Kidney epithelial cell (primary cell): ENCODE results near the gene AOAH. TPM values are rescaled to one million over a fixed set of nuclear protein-coding genes. Genes with fewer than 3 reads are reported as not detected.
"Not testable (repeated sequence)": the region's sequence is repeated elsewhere in the genome, so short reads cannot be mapped to it uniquely, and the experiment has no call there.

Experiments
- DNase-seq: peaks from one replicate; pipeline ENCODE4 v3.0.0-alpha.2; 2010; ENCODE audit warnings: low read depth
- H3K27me3 ChIP-seq: 2 replicates; pipeline ENCODE4 v1.6.0; 2011; ENCODE audit warnings: low read length; ENCODE audit not compliant: control insufficient read depth, insufficient read depth
- H3K36me3 ChIP-seq: 2 replicates; pipeline ENCODE4 v1.5.1; 2011; ENCODE audit warnings: low read length; ENCODE audit not compliant: control insufficient read depth, insufficient read depth
- H3K4me3 ChIP-seq: 2 replicates; pipeline ENCODE4 v1.5.1; 2011; ENCODE audit warnings: low read depth, mild to moderate bottlenecking, control low read depth, low read length
- total RNA-seq: library from RNA; depleted of rRNA; stranded (reverse); fragments of >200 nt; gene quantifications from 2 replicates; pipeline ENCODE4 v1.2.3, GENCODE V29; 2015
- TF ChIP-seq, protein P1 (sequence below): IDR thresholded peaks from 2 replicates; pipeline ENCODE4 v1.5.1; 2011; ENCODE audit warnings: mild to moderate bottlenecking, moderate library complexity, low read length, control low read depth, inconsistent platforms; ENCODE audit not compliant: insufficient read depth, poor library complexity, severe bottlenecking

The AOAH gene
- total RNA-seq, 1 donor from 2014 or later, result 4.4 TPM

DNA sequence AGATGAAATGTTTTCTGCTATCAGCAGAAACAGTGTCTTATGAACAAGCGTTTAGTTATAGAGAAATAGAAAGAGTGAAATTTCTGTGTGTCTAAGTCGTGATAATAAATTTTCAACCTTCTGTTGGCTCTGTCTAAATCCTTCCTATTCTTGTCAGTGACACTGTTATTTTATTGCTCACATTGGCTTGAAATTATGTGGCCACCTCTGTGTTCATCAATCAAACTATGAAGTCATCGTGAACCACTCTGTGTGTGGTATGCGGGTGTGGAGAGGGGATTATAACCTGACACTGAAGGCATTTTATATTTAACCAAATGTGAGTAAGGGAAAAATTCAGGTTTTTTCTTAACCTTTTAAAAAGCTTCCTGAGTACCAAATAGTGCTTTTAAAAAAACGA, 12.3 kb downstream of the AOAH start:
- Histone ChIP-seq H3K4me3 (no peak overlapping the region), H3K27me3 (no peaks in the 10 kb centered on the region), H3K36me3 (no peaks in the 10 kb centered on the region)
- TF ChIP-seq, protein P1, sequence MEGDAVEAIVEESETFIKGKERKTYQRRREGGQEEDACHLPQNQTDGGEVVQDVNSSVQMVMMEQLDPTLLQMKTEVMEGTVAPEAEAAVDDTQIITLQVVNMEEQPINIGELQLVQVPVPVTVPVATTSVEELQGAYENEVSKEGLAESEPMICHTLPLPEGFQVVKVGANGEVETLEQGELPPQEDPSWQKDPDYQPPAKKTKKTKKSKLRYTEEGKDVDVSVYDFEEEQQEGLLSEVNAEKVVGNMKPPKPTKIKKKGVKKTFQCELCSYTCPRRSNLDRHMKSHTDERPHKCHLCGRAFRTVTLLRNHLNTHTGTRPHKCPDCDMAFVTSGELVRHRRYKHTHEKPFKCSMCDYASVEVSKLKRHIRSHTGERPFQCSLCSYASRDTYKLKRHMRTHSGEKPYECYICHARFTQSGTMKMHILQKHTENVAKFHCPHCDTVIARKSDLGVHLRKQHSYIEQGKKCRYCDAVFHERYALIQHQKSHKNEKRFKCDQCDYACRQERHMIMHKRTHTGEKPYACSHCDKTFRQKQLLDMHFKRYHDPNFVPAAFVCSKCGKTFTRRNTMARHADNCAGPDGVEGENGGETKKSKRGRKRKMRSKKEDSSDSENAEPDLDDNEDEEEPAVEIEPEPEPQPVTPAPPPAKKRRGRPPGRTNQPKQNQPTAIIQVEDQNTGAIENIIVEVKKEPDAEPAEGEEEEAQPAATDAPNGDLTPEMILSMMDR, result no peak
- no peak for DNase-seq

DNA sequence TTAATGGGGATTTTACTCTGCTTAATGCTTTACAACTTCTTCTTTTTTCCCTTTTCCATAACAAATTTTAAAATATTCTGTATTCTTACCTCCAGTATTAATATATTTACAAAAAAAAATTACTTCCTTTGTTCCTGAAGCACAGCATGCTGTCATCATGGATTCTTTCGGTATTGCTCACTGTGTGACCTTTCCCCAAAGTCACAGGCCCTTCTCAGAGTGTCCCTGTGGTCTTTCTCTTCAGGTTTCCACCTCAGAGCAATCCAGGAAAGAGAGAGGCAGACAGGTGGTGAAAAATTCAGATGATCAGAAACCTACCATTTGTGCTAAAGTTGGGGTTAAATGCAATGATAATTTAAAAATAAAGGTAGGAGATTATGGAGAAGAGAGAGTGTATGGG, 13.0 kb downstream of the AOAH start:
- no peak for DNase-seq
- Histone ChIP-seq H3K36me3 (no peaks in the 10 kb centered on the region), H3K4me3 (no peak overlapping the region), H3K27me3 (no peaks in the 10 kb centered on the region)
- TF ChIP-seq, protein P1, result no peak

DNA sequence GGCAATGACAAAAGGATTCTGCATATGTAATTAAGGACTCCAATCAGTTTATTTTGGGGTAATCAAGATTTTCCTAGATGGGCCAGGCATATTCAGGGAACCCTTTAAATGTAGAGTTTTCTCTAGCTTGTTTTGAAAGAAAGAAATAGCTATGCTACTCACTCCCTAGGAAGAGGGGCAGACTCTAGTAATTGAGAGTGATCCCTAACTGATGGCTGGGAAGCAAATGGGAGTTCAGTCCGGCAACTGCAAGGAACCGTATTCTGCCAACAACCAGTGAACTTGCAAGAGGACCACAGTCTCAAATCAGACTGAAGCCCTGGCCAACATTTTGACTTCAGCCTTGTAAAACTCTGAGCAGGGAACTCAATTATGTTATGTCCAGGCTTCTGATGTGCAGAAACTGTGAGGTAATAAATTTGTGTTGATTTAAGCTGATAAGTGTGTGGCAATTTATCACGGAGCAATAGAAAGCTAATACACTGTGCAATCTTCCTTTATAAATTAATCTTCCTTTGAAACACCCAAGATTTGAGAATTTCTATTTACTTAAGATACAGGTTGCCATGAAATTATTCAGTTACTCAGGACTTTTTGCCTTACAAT, 14.0 kb downstream of the AOAH start:
- TF ChIP-seq, protein P1, result no peak
- Histone ChIP-seq H3K27me3 (no peaks in the 10 kb centered on the region), H3K4me3 (no peak overlapping the region), H3K36me3 (no peaks in the 10 kb centered on the region)
- DNase-seq, result no peak

DNA sequence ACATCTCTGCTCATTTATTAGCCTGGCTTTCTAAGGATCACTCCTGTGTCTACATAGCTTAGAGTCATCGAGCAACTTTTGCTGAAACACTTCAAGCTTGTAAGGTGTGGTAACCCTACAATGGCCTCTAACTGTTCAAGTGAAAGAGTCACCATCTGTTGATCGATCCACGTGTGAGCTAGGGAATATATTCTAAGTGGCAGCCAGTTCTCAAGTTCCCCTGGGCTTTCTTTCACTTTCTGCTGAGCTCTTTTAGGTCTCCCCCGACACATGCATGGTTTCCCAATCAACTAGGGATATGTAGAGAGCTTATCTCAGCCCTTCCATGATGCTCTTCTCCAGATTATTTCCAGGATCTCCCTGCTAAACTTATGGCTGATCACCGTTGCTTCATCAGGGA, 15.5 kb downstream of the AOAH start:
- DNase-seq, result no peak
- H3K27me3 ChIP-seq, result no peaks in the 10 kb centered on the region
- H3K4me3 ChIP-seq, result no peak overlapping the region
- TF ChIP-seq, protein P1, result no peak
- H3K36me3 ChIP-seq, result no peaks in the 10 kb centered on the region

DNA sequence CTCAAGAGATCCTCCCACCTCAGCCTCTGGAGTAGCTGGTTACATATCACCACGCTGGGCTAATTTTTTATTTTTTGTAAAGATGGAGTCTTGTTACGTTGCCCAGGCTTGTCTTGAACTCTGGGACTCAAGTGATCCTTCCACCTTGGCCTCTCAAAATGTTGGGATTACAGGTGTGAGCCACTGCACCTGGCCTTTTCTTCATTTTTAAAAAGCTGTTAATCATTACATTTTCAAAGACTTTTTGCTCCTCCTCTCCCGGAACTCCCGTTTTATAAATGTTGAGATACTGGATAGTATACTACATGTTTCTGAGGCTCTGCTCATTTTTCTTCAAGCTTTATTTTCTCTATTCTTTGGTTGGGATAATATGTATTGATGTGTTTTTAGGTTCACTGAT, 16.4 kb downstream of the AOAH start:
- Histone ChIP-seq H3K36me3 (no peaks in the 10 kb centered on the region), H3K4me3 (no peak overlapping the region), H3K27me3 (no peaks in the 10 kb centered on the region)
- TF ChIP-seq, protein P1, result no peak
- no peak for DNase-seq

DNA sequence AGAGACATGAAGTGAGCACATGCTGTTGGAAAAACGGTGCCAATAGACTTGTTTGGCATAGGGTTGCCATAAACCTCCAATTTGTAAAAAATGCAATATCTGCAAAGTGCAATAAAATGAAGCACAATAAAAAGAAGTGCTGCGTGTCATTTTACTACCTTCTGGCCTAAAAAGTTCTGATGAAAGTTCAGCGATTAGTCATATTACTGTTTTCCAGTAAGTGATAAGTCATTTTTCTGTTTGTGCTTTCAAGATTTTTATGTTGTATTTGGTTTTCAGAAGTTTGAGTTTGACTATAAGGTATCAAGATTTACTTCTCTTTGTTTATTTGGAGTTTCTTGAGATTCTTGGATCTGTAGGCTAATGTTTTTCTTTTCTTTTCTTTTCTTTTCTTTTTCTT, 16.8 kb downstream of the AOAH start:
- TF ChIP-seq, protein P1, result no peak
- no peaks in the 10 kb centered on the region for H3K36me3 ChIP-seq
- no peaks in the 10 kb centered on the region for H3K27me3 ChIP-seq
- no peak for DNase-seq
- H3K4me3 ChIP-seq, result no peak overlapping the region

DNA sequence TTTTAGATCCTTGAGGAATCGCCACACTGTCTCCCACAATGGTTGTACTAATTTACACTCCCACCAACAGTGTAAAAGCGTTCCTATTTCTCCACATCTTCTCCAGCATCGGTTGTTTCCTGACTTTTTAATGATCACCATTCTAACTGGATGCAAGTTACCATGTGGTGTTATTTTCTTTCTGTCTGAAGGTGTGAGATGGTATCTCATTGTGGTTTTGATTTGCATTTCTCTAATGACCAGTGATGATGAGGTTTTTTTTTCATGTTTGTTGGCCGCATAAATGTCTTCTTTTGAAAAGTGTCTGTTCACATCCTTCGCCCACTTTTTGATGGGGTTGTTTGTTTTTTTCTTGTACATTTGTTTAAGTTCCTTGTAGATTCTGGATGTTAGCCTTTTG, 20.4 kb downstream of the AOAH start:
- DNase-seq, H3K27me3 ChIP-seq, H3K4me3 ChIP-seq, H3K36me3 ChIP-seq: not testable (repeated sequence)
